Esophagus squamous epithelium (tissue), 4 donors: ENCODE results near the gene BHLHE23.

Source experiments
- POLR2A ChIP-seq, 4 donors: fragments of 450-650 bp; IDR thresholded peaks; one replicate each; pipeline ENCODE4 v1.6.1; 2017; ENCODE audit warnings: antibody characterized with exemption in 4 of 4, mild to moderate bottlenecking in 4 of 4, moderate library complexity in 3 of 4
- TF ChIP-seq, protein P1 (sequence below), 6 experiments: fragments of 450-650 bp in 4 of 6; fragments of 200-600 bp in 2 of 6; sonication (generic) in 2 of 6; IDR thresholded peaks; one replicate each; pipeline ENCODE4 v1.5.1; 2016 to 2019; ENCODE audit warnings: antibody characterized with exemption in 6 of 6, mild to moderate bottlenecking in 4 of 6, moderate library complexity in 4 of 6

DNA sequence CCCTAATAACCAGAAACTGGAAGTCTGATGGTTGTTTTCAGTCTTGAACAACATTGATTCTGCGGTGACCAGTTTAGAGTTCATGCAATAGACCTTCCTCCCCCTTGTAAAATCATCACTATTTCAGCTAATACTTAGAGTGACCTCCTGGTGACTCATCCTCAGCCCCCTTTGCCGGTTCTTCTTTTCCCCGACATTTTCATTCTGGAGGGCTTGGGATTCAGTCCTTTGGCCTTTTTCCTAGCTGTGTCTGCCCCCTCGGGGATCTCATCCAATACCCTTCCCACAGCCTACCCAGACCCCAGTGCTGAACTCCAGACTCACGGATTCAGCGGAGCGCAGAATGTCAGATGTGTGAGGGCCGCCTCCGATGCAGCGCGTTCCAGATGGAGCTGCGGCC lies 7.5 kb upstream of the BHLHE23 start:
- TF ChIP-seq, protein P1, sequence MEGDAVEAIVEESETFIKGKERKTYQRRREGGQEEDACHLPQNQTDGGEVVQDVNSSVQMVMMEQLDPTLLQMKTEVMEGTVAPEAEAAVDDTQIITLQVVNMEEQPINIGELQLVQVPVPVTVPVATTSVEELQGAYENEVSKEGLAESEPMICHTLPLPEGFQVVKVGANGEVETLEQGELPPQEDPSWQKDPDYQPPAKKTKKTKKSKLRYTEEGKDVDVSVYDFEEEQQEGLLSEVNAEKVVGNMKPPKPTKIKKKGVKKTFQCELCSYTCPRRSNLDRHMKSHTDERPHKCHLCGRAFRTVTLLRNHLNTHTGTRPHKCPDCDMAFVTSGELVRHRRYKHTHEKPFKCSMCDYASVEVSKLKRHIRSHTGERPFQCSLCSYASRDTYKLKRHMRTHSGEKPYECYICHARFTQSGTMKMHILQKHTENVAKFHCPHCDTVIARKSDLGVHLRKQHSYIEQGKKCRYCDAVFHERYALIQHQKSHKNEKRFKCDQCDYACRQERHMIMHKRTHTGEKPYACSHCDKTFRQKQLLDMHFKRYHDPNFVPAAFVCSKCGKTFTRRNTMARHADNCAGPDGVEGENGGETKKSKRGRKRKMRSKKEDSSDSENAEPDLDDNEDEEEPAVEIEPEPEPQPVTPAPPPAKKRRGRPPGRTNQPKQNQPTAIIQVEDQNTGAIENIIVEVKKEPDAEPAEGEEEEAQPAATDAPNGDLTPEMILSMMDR (IDR thresholded peaks at IDR 0.05), result no peak
- TF ChIP-seq POLR2A (IDR thresholded peaks at IDR 0.05), result no peak
